ENCODE measurements around the gene MOGAT2.
"Not testable (repeated sequence)": the region's sequence is repeated elsewhere in the genome, so short reads cannot be mapped to it uniquely, and the experiment has no call there.

Gene MOGAT2

DNA sequence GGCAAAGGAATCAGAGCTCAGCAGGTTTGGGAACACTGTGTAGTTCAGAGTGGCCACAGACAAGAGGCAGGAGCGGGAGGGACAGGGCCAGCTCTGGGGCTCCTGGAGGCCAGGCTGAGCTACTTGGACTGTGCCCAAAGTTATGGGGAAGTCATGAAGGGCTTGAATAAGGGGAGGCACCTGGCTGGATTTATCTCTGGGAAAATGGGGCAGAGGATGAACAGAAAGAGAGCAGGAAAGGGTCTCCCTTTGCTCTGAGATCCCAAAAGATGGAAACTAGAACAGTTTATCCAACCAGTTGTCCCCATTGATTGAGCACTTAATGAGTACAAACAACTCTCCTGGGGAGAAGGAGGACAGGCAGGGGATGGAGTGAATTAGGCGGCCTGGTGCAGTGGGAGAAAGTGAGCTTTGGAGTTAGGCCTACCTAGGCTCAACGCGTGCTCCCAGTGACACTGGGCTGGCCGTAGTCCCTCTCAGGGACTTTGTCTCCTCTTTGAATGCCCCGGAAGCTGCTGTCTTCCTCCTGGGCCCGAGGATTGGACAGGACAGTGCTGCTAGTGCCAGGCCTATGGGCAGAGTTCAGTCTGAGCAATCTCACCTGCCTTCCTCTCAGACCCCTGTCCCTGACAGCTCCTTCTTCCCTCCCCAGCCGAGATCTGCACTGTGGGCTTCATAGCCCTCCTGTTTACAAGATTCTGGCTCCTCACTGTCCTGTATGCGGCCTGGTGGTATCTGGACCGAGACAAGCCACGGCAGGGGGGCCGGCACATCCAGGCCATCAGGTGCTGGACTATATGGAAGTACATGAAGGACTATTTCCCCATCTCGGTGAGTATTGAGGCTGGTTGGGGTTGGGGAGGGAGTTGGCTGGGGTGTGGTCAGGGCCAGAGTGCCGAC lies 2.0 kb downstream of the MOGAT2 start:
- DNase-seq (ENCODE audit: low read depth in 2 of 2) = no peak

- no peak for DNase-seq (ENCODE audit: low read depth in 2 of 2)
These were observed 3.0 kb downstream of the MOGAT2 start for GRCh38 chr11:75720639-75721038.

DNA sequence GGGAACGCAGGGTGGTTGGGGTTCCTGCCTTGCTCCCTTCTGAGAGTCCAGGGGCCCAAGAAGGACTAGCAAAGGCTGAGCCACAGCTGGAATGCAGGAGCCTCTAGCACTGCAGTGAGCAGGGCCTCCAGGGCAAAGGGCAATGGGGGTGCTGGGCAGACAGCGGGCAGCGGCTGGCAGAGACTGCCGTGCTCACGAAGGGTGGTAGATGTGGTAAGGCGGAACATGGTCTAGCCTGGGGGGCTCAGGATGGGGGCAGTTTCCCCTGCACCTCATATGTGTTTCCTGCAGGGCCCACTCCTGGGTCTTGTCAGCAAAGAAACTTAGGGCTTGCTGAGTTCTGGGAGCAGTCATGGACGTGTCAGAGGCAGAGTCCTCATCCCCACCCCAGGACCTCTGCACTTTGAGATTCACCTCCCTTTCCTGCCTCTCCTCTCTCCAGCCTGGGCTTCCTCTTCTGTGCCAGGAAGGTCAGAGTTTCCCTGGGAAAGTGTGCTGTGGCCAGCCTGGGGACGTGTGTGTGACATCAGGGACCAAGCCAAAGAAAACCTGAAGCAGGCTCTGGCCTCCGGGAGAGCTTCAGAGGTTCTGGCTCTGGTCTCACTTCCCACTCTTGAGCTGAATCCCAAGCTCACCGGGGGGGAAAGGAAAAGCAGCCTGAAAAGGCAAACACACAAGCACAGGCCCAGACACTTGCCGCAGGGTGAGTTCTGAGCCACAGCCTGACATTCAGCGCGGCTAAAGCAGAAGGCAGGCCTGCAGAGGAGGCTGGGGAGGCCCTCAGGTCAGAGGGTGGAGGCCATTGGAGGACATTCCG lies 4.4 kb downstream of the MOGAT2 start:
- DNase-seq (ENCODE audit: low read depth in 2 of 2) = no peak

- DNase-seq (ENCODE audit: low read depth in 2 of 2) = no peak
These were observed 5.0 kb downstream of the MOGAT2 start for GRCh38 chr11:75722669-75723042.

DNA sequence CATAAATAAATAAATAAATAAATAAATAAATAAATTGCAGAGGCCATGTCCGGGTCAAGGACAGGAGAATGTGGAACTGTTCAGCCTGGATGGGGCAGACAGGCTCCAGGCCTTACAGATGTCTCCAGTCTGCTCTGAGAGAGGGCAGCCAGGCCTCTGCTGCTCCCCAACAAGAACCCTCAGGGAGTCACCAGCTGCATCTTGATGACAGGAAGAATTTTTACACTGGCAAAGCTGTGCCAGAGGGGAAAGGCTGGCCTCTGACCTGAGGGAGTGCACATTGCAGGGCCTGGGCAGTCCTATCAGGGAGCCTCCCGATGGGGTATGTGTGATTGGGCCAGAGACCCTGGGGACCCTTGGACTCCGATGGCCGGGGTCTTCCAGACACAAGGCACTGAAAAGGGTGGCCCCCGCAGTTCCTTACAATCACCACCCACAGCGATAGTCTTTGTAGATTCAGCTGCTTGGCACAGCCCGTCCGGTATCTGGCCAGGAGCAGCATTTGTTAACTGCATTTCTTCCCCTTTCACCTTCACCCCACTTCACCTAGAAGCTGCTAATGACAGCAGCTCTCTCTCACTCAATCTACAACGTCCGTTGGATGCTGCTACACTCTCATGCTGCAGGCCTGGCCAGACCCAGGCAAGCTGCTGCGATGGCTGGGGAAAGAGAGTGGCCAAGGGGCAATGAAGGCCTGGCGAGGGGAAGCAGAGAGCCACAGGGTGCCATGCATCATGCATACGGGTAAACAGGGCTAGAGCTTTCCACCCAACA lies 8.1 kb downstream of the MOGAT2 start:
- no peak for DNase-seq (ENCODE audit: low read depth in 2 of 2)

DNA sequence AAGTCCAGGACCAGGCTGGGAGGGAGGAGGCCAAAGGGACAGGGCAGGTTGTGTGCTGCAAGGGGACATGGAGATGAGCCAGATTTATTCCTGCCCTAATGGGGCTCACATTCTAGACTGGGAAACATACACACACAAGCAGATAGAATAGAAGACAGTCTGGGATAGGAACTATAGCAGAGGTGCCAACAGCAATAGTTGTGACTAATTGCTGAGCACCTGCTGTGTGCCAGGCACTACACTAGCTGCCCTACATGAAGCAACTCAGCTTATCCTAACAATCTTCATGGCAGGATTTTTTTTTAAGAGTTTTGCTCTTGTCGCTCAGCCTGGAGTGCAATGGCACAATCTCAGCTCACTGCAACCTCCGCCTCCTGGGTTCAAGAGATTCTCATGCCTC lies 11.4 kb downstream of the MOGAT2 start:
- DNase-seq (ENCODE audit: low read depth in 2 of 2) = no peak

DNA sequence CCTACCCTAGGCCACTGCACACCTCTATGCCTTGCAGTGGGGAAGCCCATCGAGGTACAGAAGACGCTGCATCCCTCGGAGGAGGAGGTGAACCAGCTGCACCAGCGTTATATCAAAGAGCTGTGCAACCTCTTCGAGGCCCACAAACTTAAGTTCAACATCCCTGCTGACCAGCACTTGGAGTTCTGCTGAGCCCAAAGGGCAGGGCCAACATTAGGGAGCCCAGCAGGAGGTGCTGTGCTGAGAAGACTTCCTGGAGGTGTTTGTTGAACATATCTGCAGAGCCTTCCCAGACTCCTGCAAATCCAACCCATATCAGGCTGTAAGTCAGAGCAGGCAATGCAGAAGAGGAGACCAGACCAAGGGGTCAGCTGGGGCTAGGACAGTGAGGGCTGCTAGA lies 13.5 kb downstream of the MOGAT2 start:
- DNase-seq (ENCODE audit: low read depth in 2 of 2) = no peak

DNA sequence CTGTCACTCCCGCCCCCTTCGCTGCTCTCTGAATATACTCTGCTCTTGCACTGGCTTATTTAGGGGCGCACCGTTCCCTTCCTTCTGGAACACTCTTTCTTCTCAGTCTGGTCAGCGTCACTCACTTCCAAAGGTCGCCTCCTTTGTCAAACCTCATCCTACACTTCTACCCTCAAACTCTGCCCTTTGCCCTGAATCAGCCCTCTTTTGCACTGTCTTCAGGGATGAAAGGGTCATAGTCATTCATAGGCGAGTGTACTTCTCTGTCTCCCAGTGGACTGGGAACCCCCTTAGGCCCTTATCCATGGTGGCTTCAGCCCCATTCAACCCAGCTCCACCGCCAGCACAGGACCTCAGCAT lies 15.4 kb downstream of the MOGAT2 start:
- no peak for DNase-seq (ENCODE audit: low read depth in 2 of 2)

DNA sequence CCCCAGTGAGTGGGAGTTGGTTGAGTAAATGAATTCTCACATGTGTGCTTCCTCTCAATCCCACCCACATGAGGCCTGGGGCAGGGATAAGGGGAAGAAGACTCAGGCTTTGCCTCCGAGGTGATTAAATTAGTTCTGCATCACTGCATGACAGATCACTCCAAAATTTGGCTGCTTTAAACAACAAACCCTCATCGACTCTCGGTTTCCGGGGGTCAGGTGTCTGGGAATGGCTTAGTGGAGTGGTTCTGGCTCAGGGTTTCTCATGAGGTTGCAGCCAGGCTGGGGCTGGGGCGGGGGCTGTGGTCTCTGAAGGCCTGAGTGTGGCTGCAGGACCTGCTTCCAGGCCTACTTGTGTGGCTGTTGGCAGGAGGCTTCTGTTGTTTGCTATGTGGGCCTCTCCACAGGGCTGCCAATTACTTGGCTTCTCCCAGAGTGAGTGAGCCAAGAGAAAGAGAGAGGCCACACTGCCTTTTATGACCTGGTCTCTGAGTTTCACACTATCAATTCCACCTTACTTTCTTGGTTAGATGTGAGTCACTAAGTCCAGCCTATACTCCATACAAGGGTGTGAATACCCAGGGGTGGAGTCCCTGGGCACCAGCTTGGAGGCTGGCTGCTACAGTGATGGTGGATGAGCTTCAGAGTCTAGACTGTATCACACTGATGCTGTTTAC lies 15.9 kb downstream of the MOGAT2 start:
- no peak for DNase-seq (ENCODE audit: low read depth in 2 of 2)

DNA sequence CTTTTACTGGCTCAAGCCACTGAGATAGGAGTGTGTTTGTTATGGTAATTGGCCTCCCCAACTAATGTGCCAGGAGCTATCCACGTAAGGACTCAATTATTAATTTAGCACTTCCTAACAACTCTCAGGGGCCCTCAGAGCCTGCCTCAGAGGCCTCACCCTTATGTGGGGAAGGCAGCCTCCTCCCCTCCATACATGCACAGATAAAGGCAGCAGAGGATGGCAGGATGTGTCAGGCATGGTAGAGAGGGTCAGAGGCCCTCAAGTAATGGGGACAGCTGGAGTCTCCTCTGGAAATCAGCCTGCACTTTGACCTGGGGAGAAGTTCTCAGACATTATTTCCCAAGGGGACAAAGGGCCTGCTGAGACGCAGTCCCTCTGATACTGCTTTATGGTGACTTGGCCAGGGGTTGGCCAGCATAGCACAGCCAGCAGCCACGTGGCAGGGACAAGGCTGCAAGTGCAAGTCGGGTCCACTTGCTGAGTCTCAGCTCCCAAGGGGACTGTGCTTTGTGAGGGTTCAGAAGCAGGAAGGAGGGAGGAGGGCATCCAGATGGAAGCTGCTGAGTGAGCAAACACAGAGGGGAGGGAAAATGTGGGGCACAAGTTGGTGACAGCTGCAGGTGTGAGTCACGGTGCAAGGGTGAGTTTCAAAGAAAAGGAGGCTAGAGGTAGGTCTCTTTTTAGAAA lies 17.0 kb downstream of the MOGAT2 start:
- DNase-seq (ENCODE audit: low read depth in 2 of 2) = no peak

DNA sequence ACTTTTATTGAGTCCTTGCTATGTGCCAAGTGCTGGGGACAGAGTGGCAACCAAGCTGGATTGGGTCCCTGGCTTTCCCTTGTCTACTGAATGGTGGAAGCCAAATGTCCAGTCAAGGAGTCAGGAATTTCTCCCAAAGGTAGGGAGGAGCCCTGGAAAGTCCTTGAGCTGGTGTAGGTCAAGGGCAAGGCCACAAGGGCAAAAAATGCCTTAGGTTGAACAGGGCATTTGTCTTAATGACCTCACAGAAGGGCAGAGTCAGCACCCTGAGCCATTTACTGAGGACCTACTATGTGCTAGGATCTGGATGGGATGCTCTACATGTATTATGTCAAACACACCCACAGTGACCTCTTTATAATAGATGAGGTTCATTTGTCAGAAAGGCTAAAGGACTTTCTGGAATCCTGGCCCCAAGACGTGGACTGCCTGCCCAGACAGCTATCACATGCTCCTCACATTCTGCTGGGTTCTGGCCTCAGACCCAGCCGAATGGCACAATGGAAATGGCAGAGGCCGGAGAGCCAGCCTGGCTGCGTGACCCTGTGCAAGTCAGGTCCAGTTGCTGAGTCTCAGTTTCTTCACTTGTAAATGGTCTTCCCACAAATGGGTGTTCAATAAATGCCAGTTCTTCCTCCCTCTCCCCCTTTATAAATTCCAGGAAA lies 17.7 kb downstream of the MOGAT2 start:
- no peak for DNase-seq (ENCODE audit: low read depth in 2 of 2)

DNA sequence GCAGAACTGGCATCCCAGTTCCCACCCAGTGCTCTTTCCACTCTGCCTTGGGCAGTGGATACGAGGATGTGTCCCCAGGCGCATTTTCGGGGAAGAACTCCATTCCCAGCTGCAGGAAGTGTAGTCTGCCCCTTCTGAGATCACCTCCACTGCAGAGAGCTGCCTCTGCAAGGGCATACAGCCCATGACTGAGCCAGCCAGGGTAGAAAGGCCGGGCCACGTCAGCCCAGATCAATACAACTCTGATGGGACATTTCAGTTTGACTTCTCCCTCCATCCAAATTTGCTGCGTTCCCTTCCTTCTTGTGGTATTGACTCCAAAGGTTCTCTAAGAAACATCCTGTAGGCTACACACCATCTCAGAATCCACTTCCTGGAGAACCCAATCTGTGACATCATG lies 19.7 kb downstream of the MOGAT2 start:
- no peak for DNase-seq (ENCODE audit: low read depth in 2 of 2)

DNA sequence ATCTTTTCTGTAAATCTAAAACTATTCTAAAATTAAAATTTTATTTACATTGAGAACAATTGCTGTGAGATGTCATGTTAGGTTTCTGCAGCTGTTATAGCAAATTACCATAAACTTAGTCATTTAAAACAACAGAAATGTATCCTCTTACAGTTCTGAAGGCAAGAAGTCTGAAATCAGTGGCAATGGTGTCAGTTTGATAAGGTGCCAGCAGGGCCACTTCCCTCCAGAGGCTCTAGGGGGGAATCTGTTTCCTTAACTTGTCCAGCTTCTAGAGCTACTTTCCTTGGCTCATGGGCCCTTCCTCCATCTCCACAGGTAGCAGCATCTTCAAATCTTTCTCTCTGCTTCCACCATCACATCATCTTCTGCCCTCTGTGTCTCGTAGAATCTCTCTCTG lies 23.0 kb downstream of the MOGAT2 start:
- no peak for DNase-seq (ENCODE audit: low read depth in 2 of 2)

GRCh38 chr11:75743159-75743558 lies 25.5 kb downstream of the MOGAT2 start:
- not testable (repeated sequence) for DNase-seq (ENCODE audit: low read depth in 2 of 2)

DNA sequence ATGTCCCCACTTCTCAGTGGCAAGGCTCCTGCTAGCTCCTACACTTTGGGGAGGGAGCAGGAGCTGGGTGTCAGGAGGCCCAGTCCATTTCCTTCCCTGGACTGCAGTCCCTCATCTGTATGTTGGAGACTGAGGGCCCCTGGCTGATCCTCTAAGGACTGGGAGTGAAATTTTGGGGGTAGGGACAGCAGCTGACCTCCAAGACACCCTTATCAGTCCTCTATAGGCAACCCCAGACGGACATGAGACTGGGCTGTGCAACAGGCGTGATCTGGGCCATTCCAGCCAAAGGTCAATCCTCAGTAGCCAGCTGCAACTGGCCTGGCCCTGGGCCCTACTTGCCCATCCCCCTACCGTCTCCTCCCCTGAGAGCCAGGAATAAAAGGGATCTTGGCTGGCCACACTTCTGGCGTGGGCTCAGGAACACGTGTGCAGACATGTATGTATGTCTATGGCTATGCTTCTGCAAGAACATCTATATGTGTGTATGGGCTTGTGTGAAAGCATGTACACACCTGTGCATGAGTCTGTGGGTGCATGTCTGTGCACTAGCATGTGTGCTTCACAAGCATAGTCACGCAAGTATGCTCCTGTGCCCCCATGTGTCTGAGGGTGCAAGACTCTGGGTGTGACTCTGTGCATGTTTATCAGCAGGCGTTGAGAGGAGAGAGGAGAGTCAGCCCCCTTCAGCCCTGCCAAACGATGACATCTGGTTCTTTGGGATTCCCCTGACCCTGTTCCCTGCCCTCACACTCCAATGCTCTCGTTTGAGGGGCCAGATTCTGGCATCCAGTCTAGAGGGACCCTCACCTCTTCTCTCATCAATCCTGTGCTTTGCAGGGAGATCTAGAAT lies 26.3 kb downstream of the MOGAT2 start:
- DNase-seq (ENCODE audit: low read depth in 2 of 2) = no peak

DNA sequence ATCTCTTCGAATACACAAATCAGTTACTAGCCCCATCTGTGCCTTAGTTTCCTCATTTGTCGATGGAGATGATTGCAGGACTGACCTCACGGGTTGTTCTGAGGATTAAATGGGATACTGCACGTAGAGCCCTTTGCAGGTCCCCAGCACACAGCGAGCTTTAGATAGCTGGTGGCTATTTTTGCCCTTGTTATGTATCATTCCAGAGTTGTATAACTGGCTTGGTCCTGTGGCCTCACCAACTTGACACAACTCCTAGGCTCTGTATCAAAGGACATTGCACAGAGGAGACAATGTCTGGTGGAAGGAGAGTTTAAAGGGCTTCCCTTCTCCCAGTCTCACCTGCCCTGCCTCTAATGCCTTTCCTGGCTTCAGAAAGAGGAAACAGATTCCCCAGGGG lies 28.2 kb downstream of the MOGAT2 start:
- no peak for DNase-seq (ENCODE audit: low read depth in 2 of 2)

GRCh38 chr11:75748729-75749273 lies 31.2 kb downstream of the MOGAT2 start:
- DNase-seq (ENCODE audit: low read depth in 2 of 2) = not testable (repeated sequence)

DNA sequence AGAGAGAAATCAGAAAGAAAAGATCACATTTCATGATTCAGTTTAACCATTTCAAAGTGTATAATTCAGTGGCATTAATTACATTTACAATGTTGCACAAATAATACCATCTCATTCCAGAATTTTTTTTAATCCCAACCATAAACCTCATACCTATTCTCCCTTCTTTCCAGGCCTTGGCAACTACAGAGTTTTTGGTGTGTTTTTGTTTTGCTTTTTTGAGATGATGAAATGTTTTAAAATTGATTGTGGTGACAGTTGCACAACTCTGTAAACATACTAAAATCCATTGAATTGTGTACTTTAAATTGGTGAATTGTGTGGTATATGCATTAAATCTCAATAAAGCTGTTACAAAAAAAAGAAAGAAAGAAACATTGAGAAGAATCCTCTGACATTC lies 37.3 kb downstream of the MOGAT2 start:
- not testable (repeated sequence) for DNase-seq (ENCODE audit: low read depth in 2 of 2)

- no peak for DNase-seq (ENCODE audit: low read depth in 2 of 2)
These were observed 40.0 kb downstream of the MOGAT2 start for GRCh38 chr11:75757651-75758050.
